Fibroblast of the aortic adventitia (primary cell): ENCODE results near the gene RAB35. TPM values are rescaled to one million over a fixed set of nuclear protein-coding genes. Genes with fewer than 3 reads are reported as not detected.

Source experiments
- DNase-seq: peaks from one replicate; pipeline ENCODE4 v3.0.0-alpha.2; 2010; ENCODE audit warnings: low read depth
- H3K4me3 ChIP-seq: 2 replicates; pipeline ENCODE4 v1.5.1; 2011; ENCODE audit warnings: low read depth, mild to moderate bottlenecking, control low read depth, low read length, moderate library complexity
- total RNA-seq: library from RNA; depleted of rRNA; stranded (reverse); fragments of >200 nt; gene quantifications from 2 replicates; pipeline ENCODE4 v1.2.3, GENCODE V29; 2012; ENCODE audit warnings: low replicate concordance
- TF ChIP-seq, protein P1 (sequence below): IDR thresholded peaks from 2 replicates; pipeline ENCODE4 v1.5.1; 2011; ENCODE audit warnings: mild to moderate bottlenecking, low read length, control low read depth, inconsistent platforms; ENCODE audit not compliant: insufficient read depth

The RAB35 gene
- total RNA-seq, 1 donor, result 24.8 TPM

DNA sequence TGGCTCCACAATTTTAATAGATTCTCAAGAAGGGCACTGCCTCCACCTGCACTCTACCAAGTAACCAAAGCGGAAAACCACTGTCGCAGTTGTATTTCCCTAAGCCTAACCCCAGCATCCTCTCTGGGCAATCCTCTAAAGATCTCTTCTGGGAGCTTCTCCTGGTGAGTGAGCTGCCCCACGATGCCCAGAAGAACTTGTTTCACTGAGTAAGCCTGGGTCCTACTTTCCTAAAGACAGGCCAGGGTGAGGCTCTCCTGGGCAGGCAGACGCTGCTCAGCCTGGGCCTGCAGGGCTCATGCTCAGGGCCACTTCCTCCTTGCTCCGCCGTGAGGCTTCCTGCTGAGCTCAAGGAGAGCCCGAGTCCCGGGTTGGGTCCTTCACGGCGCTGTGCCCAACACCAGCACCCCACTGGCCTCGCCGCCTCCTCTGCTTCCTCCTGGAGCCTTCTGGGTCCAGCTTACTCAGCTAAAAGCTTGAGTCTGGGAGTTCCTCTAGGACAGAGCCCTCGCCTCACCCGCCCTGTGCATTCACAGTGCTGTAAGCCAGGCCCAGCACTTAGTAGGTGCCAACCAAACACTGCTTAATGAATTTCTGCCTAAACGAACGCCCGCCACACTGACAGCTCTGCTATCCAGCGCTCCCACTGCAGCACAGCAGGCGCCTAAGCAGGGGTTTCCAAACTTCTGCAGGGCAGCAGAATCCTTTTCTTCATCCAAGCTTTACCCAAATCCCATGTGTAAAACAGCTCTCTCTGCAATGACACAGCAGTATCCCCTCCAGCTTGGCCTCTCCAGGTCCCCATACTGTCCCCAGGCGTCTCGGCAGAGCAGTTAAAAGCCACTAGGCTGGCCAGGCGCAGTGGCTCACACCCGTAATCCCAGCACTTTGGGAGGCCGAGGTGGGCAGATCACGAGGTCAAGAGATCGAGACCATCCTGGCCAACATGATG lies 5.7 kb downstream of the RAB35 start:
- DNase-seq, result no peak
- no peak overlapping the region for H3K4me3 ChIP-seq
- TF ChIP-seq, protein P1, sequence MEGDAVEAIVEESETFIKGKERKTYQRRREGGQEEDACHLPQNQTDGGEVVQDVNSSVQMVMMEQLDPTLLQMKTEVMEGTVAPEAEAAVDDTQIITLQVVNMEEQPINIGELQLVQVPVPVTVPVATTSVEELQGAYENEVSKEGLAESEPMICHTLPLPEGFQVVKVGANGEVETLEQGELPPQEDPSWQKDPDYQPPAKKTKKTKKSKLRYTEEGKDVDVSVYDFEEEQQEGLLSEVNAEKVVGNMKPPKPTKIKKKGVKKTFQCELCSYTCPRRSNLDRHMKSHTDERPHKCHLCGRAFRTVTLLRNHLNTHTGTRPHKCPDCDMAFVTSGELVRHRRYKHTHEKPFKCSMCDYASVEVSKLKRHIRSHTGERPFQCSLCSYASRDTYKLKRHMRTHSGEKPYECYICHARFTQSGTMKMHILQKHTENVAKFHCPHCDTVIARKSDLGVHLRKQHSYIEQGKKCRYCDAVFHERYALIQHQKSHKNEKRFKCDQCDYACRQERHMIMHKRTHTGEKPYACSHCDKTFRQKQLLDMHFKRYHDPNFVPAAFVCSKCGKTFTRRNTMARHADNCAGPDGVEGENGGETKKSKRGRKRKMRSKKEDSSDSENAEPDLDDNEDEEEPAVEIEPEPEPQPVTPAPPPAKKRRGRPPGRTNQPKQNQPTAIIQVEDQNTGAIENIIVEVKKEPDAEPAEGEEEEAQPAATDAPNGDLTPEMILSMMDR, result no peak

DNA sequence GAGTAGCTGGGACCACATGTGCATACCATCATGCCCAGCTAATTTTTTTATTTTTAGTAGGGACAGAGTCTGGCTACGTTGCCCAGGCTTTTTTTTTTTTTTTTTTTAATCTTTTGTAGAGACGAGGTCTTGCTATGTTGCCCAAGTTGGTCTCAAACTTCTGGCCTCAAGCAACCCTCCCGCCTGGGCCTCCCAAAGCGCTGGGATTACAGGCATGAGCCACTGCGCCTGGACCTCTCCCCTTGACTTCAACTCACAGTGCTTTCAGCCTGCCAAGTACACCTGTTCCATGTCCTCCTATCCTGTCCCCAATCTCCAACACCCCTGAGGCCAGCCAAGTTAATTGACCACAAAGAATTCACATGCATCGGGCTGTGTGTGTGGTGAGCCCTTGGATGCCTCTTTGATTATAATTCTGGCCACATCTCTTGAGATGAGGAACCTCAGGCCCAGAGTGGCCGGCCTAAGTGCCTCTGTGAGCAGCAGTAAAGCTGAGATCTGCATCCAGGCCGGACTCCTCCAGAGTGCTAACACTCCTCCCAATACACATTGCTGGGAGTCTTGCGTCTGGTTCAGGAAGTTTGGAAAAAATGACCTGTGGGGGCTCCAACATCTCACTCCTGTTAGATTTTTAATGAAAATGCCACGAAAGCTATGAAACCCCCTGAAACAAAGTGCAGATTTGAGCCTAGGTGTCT lies 6.8 kb downstream of the RAB35 start:
- no peak for DNase-seq
- H3K4me3 ChIP-seq, result no peak overlapping the region
- TF ChIP-seq, protein P1, result no peak

DNA sequence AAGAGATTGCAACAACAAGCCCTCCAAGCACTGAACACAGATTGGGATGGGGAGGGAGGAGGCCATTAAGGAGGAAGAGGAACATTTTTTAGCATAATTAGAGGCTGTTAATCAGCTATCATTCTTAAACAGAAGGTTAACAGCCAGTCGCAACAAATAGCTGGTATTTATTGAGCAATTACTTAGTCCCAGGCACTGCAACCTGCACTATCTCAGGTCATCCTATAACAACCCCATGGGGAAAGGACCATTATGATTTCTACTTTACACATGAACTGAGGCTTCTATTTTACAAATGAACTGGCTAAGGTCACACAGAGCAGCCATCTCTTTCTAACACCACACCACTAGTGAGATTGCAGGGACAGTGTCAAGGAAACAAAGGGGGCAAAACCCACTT lies 10.4 kb downstream of the RAB35 start:
- TF ChIP-seq, protein P1, result no peak
- no peak overlapping the region for H3K4me3 ChIP-seq
- no peak for DNase-seq

DNA sequence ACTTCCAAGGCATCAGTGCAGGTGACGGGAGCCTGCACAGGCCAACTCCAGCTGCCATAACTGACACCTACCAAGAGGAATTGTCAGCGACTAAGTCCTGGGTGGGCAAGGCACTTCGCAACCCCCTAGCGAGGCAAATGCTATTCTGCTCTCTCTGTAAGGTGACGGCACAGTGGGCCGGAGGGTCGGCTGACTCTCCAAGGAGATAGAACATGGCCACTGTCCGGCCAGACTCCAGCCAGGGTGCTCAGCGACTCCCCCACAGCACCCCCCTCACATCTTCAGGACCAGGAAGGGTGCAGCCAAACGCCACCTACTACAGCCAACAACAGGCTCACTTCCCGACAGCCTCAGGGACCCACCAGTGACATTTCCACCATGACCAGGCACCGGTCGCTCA lies 13.2 kb downstream of the RAB35 start:
- no peak for DNase-seq
- no peak overlapping the region for H3K4me3 ChIP-seq
- TF ChIP-seq, protein P1, result no peak

DNA sequence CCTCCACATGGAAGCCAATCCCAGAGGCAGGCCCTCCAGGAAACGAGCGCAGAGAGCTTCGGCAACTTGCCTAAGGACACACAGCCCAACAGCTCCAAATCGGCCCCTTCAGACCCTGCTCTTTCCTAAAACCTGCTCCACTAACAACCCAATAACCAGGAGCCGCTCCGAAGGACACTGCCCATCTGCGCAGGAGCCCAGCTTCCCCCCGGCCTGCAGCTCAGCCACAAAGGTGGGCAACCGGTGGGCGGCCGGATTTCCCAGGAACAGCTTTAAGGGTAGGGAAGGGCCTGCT lies 13.6 kb downstream of the RAB35 start:
- TF ChIP-seq, protein P1, result no peak
- no peak overlapping the region for H3K4me3 ChIP-seq
- DNase-seq, result no peak

DNA sequence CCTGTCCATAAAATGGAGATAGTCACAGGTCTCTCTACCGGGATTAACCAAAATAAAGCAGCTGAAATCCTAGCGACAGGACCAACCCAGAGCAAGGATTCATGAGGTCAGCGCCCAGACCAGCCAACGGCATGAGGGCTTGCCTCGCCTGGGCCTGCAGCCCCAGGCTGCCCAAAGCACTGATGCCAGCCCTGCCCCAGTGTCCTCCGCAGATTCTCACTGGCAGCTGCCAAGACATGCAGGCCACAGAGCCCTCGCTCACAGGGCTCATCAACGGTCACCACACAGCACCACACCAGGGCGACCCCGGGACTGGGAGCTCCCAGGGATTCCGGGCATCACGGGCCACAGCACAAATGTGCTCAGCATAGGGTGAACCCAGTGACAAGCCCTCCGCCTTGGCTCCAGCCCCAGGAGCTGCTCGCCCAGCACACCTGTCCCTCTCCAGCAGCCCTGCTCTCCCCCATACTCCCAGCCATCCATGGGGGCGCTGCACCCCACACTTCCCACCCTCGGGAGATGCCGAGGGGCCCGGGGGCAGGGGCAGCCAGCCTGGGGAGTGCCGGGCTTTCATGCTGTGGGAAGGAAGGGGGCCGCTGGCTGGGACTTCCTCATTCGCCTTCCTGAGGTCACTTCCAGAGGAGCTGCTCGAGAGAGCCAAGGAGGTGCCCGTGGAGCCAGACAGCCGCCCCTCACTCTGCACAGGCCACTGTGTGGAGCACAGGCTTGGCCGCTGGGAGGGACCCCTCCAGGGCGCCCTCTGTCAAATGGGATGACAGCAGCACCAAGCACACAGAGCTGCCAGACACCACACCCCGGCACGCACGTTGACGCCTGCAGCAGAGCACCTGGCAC lies 14.1 kb downstream of the RAB35 start:
- DNase-seq, result no peak
- no peak overlapping the region for H3K4me3 ChIP-seq
- TF ChIP-seq, protein P1, result no peak
